HG02642 (cell line): ENCODE data around the gene NFYA.

Experiments
- ATAC-seq: cut with Tn5 transposase; IDR thresholded peaks from one replicate; pipeline ENCODE4 v1.9.1; 2021; ENCODE audit warnings: mild to moderate bottlenecking; ENCODE audit not compliant: unreplicated experiment, poor library complexity

The NFYA gene

DNA sequence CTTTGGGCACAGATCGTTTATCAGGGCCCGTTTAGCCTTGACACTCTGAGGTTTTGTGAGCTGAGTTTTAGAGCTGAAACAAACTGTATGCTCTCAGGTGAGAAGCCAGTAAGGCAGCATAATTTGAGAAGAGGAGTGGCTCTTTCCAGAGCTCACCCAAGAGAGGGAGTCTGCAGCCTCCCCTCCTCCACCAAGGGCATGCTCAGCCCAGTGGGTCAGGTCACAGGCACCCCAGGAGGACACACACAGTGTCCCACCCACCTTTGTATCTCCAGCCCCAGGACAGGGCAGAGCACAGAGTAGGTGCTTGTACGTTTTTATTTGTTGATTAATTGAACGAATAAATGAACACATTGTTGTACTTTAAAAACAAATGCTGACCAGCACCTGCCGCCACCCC, 27.1 kb upstream of the NFYA start:
- no peak for ATAC-seq

DNA sequence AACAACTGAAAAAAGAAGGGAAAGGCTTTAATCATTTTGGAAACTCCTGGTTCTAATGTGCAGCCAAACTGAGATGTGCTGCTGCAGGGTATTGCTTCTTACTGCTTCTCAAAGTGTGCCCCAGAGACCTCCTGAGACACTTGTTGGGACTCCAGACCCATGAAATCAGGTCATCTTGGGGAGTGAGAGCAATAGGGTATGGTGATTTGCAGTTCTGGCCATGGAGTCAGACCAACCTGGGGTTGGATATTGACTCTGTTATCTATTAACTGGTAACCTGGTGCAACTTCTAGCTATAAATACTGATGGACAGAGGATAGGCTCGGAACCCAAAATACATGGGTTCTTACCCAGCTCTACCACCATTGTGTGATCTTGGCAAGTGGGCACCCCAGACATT, 26.7 kb upstream of the NFYA start:
- ATAC-seq = no peak

DNA sequence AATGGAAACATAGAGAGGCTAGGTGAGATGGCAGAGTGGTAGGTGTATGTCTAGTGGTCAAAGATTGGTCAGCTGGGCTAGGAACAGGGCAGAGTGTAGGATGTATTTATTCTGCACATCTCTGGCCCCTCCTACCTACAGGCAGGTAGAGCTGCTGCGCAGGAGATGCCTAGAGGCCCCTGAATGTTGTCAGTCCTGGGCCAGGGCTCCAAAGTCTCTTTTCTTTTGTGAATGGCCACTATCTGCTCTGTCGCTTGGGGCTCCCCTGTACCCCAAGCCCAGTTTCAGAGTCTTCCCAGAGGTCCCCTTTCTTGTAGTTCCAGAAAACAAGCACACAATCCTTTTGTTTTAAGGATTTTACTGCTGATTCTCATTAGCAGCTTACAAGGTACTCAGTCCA, 25.5 kb upstream of the NFYA start:
- ATAC-seq = no peak

DNA sequence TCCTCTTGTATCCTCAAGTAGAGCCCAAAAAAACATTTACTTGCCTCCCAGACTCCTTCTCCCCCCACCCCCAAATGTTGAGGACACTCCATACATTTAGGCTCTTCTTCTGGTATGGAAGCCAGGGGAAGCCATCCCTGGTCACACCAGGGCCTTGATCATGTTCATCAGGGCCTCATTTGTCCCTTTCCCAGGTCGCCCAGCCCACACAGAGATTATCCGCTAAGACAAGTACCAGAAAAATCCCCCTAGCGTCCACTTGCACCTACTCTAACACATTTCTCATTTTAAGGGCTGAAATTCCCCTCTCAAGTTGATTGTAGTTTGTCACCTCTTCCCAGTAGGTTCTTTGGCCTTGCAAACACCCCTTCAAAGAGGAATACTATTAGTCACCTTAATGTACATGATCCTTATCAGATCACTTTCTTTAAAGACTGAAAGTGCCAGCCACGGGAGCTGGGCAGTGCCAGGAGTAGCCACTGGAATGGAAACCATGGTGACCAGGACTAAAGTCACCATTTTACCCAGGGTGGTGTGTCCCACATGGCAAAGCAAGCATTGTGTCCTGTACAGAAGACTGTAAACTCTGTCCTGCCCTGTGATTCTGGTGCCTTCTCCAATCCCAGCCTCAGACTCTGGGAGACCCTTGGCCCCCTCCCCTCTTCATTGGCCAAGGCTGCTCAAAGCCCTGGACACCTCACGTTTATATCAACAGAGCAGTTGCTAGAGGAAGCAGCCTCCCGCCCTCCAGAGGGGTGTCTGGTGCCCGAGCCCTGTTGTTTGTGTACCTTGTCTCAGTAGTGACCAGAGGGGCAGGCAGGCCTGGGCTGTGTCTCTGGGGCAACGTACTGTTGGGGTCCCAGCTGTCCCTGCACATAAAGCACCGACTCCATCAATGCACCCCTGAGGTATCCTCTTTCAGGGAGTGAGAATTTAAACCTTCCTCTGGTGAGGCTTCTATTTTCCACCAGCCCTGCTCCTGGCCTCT, 24.7 kb upstream of the NFYA start:
- no peak for ATAC-seq

DNA sequence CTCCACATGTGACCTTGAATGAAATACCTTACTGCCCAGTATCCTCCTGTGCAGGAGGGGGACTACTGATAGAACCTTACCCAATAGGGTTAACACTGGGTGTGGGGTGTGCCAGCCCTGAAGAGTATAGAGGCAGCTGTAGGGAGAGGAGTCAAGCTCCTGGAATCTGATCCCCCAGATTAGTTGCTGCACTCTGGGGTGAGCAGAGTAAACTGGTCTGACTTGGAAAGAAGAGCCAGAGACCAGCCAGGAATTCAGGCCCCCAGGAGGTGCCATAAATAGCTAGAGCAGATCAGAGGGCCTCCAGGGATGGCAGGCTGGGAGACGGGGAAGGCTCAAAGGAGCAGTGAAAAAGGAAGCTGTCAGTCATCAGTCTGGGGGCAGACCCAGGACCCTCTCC, 23.3 kb upstream of the NFYA start:
- no peak for ATAC-seq

DNA sequence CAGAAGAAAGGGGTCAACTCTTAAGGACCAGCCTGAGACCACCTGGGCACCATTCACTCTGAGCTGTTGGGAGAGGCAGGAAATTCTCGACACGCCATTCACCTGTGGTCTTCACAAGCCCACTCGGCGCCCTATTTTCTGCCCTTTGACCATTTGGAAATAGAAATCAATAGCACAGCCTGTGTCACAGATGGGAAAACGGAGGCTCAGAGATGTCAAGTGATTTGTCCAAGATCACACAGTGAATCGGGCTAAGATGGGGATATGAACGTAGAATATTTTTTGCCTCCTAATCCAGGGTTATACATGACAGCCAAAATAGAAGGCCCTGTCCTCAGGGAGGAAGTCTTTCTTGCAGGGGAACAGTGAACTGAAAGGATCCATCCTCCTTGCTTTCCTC, 22.8 kb upstream of the NFYA start:
- no peak for ATAC-seq

DNA sequence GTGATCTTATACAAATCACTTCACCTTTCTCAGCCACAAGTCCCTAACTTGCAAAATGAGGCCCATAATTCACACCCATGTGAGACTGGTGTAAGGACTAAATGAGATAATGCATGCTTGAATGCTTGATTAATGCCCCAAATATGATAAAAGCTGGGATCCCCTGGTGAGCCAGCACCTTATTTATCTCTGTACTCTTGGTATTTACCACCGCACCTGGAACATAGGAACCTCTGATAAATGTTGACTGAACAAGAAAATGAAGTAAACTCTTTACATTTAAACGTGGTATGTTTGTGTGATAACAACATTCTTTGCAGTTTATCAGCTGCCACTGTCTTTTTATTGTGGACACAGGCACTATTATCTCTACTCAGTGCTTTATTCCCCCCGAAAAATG, 22.2 kb upstream of the NFYA start:
- no peak for ATAC-seq

DNA sequence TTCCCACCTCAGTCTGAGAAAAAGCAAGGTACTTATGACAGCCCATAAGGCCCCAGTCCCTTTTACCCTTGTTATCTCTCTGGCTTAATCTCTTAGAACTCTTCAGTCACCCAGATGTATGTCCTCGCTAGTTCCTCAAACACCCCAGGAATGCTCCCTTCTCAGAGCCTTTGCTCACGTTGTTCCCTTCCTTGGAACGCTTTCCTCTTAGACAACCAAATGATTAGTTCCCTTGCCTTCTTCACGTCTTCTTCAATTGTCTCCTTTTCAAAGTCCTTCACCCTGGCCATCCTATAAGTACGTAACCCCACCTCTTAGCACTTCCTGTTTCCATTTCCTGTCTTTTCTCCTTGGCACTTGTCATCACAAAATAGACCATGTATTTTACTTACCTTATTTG, 20.9 kb upstream of the NFYA start:
- ATAC-seq = no peak

DNA sequence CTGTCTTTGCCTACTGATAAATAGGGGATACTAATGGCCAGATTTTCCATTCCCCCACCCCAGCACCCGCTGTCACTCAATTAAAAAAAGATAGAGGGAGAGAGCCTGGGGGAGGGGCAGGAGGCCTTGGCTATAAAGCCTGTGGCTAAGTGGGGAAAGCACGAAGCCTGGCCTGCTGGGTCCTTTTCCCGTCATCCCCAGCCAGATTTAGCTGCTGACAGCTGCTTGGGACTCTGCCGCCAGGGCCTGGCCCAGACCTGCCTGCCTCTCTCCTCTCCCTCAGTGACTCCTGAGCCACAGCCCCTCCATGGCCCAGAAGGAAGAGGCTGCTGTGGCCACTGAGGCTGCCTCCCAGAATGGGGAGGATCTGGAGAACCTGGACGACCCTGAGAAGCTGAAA, 19.7 kb upstream of the NFYA start, which contains the start of gene APOBEC2:
APOBEC2 (plus strand) TSS at position 162 of the 400 bp plus-strand sequence; CDS start at position 308, 146 bp downstream.
- no peak for ATAC-seq

DNA sequence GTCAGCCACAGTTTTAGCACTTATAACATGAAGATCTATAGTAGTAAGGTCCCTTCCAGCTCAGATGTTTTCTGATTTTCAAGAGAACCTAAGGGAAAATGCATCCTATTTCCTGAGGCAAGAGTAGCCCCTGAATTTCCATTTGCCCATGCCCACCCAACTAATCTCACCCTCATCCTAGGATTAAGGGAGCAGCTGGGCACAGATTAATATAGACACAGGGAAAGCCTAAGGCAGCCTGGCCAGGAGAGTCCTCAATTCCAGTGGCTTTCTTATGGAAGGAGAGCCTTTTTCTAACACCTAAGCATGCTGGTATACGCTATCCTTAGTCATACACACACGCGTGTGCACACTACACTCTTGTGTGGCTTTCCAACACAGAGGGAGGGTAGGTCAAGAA, 18.3 kb upstream of the NFYA start:
- ATAC-seq = no peak

DNA sequence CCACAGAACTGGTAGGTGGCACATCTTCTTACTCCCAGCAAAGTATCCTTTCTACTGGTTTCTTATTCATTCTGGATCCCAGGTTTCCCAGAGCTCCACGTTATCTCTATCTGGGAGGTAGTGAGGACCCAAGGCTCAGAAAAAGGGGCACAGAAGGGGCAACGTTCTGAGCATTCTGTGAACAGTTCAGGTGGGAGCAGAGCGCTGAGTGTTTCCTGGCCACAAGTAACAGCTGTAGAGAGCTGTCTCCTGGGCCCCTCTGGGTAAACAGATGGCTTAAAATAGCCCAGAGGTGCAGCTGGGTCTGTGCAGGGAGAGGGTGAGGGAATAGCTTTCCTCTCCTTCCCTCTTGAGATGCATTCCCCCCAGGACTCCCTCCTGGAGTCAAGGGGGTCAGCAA, 17.6 kb upstream of the NFYA start:
- ATAC-seq = no peak

DNA sequence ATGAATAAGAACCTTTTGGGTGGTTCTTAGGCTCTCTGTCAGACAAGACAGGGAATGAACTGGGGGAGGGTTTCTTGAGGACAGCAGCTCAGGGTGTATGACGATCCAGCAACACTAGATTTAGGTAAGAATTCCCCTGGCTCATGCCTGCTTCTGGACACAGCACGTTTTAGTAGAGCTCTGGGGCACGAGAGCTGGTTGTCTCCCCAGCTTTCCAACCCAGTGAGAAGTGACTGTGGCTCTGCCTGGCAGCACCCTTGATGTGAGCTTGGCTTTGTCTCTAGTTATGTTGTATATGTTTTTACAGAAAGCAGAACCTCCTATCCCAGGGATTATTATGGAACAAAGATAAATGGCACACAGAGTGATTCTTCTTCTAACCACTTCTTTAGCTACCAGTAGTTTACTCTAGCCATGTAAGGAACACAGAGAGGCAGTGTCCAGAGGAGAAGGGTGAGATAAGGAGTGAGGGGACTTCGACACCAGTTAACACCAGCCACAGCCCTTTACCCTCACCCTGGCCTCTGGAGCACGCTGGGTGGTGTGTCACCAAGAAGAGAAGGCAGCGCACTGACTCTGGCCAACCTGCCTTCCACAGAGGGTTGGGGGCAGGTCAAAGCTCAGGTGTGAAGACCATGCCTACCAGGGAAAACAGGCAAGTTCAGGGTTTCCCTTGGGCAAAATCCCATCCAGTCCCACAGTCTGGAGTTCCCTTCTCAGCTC, 15.8 kb upstream of the NFYA start:
- ATAC-seq = no peak

DNA sequence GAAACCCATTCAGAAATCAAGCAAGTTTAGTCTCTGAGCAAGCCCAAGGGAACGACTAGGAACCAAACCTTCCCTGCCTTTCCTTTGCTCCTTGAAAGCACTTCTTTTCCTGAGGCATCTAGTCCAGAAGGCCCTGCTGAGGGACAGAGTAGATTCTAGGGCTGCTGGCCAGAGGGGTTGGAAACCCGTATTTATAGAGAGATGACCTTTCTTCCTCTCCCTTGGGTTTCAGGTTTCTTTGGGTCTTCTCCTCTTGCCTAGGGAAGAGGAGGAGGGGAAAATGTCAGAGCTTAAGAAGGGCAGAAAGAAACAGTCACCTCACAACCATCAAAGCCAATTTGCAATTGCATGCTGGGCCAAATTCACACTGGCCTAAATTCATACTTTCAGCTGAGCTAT, 14.0 kb upstream of the NFYA start:
- no peak for ATAC-seq

DNA sequence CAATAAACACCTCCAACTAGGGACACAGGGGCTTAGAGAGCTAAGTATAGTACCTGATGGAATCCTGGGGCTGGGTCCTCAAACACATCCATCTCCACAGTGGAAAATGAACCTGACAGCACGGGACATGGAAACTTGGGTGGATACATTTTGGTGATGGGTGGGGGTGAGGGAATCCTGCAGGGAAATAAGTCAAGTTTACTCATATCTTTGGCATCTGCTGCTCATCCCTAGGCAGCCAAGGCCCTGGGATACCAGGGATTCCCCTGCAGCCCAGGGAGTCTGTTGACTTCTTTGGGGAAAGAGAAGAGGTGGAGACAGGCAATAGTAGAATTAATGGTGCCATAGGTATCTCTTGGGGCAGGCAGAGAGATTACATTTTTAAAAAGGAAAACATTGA, 13.2 kb upstream of the NFYA start:
- ATAC-seq = no peak

DNA sequence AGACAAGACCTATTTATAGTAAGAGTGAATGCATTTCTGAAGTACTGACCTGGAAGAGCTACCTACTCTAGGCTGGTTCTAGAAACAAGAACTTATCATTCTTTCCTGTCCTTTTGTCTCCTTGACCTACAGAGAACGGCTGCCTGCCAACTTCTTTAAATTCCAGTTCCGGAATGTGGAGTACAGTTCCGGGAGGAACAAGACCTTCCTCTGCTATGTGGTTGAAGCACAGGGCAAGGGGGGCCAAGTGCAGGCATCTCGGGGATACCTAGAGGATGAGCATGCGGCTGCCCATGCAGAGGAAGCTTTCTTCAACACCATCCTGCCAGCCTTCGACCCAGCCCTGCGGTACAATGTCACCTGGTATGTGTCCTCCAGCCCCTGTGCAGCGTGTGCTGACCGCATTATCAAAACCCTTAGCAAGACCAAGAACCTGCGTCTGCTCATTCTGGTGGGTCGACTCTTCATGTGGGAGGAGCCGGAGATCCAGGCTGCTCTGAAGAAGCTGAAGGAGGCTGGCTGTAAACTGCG, 11.5 kb upstream of the NFYA start:
- no peak for ATAC-seq

DNA sequence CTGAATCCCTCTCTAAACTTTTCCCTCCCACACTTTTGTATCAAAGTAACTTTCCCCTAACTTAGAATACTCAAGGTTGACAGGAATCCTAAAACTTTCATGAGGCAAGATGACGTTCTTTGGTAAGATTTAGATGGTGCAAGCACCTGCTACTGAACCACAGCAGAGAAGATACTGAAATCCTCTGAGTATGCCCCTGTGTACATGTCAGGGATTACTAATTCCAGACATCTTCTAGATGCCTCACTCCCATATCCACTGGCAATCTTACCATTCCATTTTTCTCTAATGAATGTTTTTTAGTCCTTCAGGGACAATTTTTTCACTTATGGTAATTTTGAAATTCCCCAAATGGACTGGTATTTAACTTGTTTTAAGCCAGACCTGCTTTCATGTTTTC, 10.7 kb upstream of the NFYA start:
- ATAC-seq = no peak

DNA sequence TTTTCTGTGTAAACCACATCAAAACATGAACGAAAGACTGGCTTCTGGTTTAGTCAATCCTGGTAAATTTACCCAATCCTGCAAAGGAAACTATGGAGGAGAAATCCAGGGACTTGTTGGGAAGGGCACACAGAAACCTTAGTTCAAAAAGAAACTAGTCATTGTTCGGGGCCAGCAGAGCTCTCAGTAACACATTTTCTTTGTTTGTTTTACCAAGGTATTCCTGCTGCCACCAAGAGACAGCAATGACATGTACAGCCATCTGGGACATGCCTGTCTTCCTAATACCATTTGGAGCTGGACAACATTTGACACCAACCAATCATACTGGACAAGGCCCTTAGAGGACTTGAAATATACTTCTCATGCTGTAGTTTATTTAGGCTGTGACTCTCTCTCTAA, 8.9 kb upstream of the NFYA start:
- no peak for ATAC-seq

DNA sequence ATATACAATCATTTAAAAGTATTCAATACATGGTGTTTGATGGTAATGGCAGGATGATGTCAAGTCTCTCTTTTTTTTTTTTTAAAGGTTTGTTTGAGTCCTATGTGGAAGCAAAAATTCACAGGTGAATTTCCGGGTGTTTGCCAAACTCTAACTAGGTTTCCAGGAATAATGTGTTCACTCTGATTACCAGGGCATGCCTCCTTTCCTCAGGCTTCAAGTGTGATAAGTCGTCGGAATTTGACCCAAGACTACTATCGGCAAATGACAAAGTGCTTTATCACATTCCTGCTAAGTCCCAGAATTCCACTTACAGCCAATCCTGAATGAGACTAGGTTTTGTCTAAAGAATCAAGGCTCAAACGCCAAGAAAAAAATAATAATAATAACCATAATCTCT, 7.9 kb upstream of the NFYA start:
- no peak for ATAC-seq

DNA sequence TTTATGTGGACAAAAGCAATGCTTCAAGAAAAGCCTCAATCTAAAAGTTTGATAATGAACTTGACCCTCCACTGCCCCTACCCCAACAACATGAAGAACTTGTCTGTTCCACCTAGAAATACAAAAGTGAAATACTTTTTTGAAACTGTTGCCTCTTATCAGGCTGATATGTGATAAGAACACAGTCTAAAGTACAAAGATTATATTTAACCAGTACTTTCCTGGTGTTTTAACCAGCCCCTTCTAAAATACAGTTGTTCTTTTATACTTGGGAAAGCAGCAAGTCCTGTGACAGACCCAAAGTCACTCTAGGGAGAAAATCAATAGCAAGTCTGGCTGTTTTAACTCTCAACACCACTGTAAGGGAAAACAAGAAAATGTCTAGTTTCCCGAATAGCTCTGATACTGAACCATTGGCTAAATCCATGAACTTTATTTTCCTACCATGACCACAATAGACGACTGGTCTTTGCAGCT, 7.2 kb upstream of the NFYA start:
- no peak for ATAC-seq

DNA sequence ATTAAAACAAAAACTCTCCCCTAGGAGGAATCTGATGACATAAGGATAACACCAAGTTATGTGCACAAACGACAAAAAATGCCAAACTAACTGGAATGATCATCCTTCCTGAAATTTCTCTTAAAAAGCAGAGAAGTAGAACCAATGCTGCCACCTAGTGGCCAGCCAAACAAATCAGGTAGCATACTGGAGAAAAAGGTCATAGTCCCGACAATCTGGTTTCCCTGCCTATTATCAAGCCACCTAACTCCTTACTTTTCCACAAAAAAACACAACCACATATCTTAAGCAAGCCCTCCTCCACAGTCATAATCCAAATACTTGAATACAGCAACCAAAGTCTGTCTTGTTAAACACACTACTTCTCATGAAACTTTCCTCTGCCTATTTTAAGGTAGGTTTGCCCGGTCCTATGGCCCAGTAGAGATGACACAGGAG, 5.9 kb upstream of the NFYA start:
- ATAC-seq = no peak

DNA sequence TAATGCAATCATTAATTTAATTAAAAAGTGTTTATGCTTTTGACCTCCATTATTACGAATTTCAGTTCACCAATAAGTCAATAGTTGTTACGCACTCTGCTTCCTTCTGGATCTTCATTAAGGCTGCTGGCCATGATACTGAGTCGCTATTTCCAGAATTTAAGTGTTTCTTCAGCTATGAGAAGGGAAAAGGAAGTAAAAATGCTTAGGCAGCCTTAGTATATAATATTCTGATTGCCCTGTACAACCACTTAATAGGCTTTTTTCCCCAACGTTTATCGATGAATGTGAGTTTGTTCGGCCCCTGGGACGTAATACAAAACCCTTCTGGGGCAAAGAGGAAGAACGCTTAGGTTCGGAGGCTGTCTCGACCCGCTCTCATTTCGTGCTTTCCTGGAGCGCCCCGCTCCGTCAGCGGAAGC, 1.3 kb upstream of the NFYA start:
- ATAC-seq = no peak
